Vagina (tissue), 2 donors: ENCODE measurements around the gene SNURF. TPM values are rescaled to one million over a fixed set of nuclear protein-coding genes. Genes with fewer than 3 reads are reported as not detected.

Source experiments
- DNase-seq, 2 donors: peaks; one replicate each; pipeline ENCODE4 v3.0.0-alpha.2; 2017; ENCODE audit errors: extremely low spot score in 2 of 2
- H3K27ac ChIP-seq: fragments of 200-600 bp; sonication (generic); one replicate; pipeline ENCODE4 v1.5.1; 2019
- H3K27me3 ChIP-seq: fragments of 200-600 bp; sonication (generic); one replicate; pipeline ENCODE4 v1.5.1; 2019
- H3K36me3 ChIP-seq, 2 donors: fragments of 200-600 bp; sonication (generic); one replicate each; pipeline ENCODE4 v1.5.1; 2017 to 2019
- H3K4me1 ChIP-seq: fragments of 200-600 bp; sonication (generic); one replicate; pipeline ENCODE4 v1.5.1; 2019
- H3K4me3 ChIP-seq, 2 donors: fragments of 200-600 bp; sonication (generic); 1 replicate in 1 of 2; 2 replicates in 1 of 2; pipeline ENCODE4 v1.5.1; 2016 to 2019
- H3K9me3 ChIP-seq: fragments of 200-600 bp; sonication (generic); one replicate; pipeline ENCODE4 v1.5.1; 2019
- CTCF ChIP-seq, 3 experiments: fragments of 450-650 bp in 2 of 3; fragments of 200-600 bp in 1 of 3; sonication (generic) in 1 of 3; IDR thresholded peaks; one replicate each; pipeline ENCODE4 v1.5.1; 2017 to 2019; ENCODE audit warnings: antibody characterized with exemption in 3 of 3, mild to moderate bottlenecking in 2 of 3, moderate library complexity in 2 of 3
- POLR2A ChIP-seq, 2 donors: fragments of 450-650 bp; IDR thresholded peaks; one replicate each; pipeline ENCODE4 v1.6.1; 2017; ENCODE audit warnings: antibody characterized with exemption in 2 of 2, mild to moderate bottlenecking in 2 of 2, moderate library complexity in 2 of 2
- POLR2AphosphoS5 ChIP-seq, 2 donors: sonication (generic); formaldehyde crosslinking; IDR thresholded peaks; one replicate each; pipeline ENCODE4 v1.9.0; 2017; ENCODE audit warnings: antibody characterized with exemption in 2 of 2, mild to moderate bottlenecking in 2 of 2, low read depth in 1 of 2; ENCODE audit not compliant: insufficient read depth in 1 of 2
- intact Hi-C: fragments of 100-400 bp; cut with DNase I; formaldehyde crosslinking; loops from one replicate; pipeline ENCODE4 v1.15.1; 2023
- total RNA-seq: library from RNA; depleted of rRNA; stranded (reverse); fragments of >200 nt; gene quantifications from one replicate; pipeline ENCODE4 v1.2.3, GENCODE V29; 2016

Gene SNURF
- total RNA-seq, 1 donor from 2014 or later: 10.3 TPM

GRCh38 chr15:24956111-24956838 lies 1.5 kb downstream of the SNURF start:
- peak overlapping the region; percentile 64 to 66 for H3K4me3 ChIP-seq
- H3K27ac ChIP-seq: peak overlapping the region; percentile 79
- no peaks in the 10 kb centered on the region for H3K9me3 ChIP-seq
- no peaks in the 10 kb centered on the region for H3K27me3 ChIP-seq
- TF ChIP-seq POLR2AphosphoS5 (IDR thresholded peaks at IDR 0.05; ENCODE audit: insufficient read depth in 1 of 2, low read depth in 1 of 2) (peak; percentile 51 to 69), CTCF (IDR thresholded peaks at IDR 0.05) (no peak), POLR2A (IDR thresholded peaks at IDR 0.05) (peak in 1 of 2 donors; percentile 17)
- no peaks in the 10 kb centered on the region for H3K36me3 ChIP-seq
- H3K4me1 ChIP-seq: no peaks in the 10 kb centered on the region
- intact Hi-C loops: no loop called here
- DNase-seq: peak in 1 of 2 donors; percentile 83

GRCh38 chr15:24957691-24958090 lies 2.9 kb downstream of the SNURF start:
- intact Hi-C loops: no loop called here
- Histone ChIP-seq H3K27ac (no peak overlapping the region), H3K27me3 (no peaks in the 10 kb centered on the region), H3K9me3 (no peaks in the 10 kb centered on the region), H3K36me3 (no peaks in the 10 kb centered on the region), H3K4me1 (no peaks in the 10 kb centered on the region), H3K4me3 (no peak overlapping the region)
- no peak for TF ChIP-seq POLR2AphosphoS5 (IDR thresholded peaks at IDR 0.05; ENCODE audit: insufficient read depth in 1 of 2, low read depth in 1 of 2)
- no peak for TF ChIP-seq CTCF (IDR thresholded peaks at IDR 0.05)
- no peak for TF ChIP-seq POLR2A (IDR thresholded peaks at IDR 0.05)
- DNase-seq: no peak

GRCh38 chr15:24961967-24962366 lies 7.2 kb downstream of the SNURF start:
- TF ChIP-seq POLR2A (IDR thresholded peaks at IDR 0.05) (no peak), POLR2AphosphoS5 (IDR thresholded peaks at IDR 0.05; ENCODE audit: insufficient read depth in 1 of 2, low read depth in 1 of 2) (no peak), CTCF (IDR thresholded peaks at IDR 0.05) (no peak)
- Histone ChIP-seq H3K27ac (no peak overlapping the region), H3K27me3 (no peaks in the 10 kb centered on the region), H3K4me1 (no peaks in the 10 kb centered on the region), H3K36me3 (peaks cover 0 to 38% of the 10 kb centered on the region in 2 donors), H3K9me3 (no peaks in the 10 kb centered on the region), H3K4me3 (no peak overlapping the region)
- DNase-seq: no peak
- intact Hi-C loops: no loop called here

- no peak for DNase-seq
- Histone ChIP-seq H3K9me3 (no peaks in the 10 kb centered on the region), H3K4me1 (no peaks in the 10 kb centered on the region), H3K27me3 (no peaks in the 10 kb centered on the region), H3K4me3 (no peak overlapping the region), H3K36me3 (peaks cover 0 to 44% of the 10 kb centered on the region in 2 donors), H3K27ac (no peak overlapping the region)
- intact Hi-C loops: no loop called here
- TF ChIP-seq POLR2AphosphoS5 (IDR thresholded peaks at IDR 0.05; ENCODE audit: insufficient read depth in 1 of 2, low read depth in 1 of 2) (no peak), POLR2A (IDR thresholded peaks at IDR 0.05) (no peak), CTCF (IDR thresholded peaks at IDR 0.05) (no peak)
Measured at GRCh38 chr15:24962880-24963279, 8.1 kb downstream of the SNURF start.

GRCh38 chr15:24966364-24967103 lies 11.7 kb downstream of the SNURF start:
- H3K4me1 ChIP-seq: no peaks in the 10 kb centered on the region
- DNase-seq: no peak
- H3K27ac ChIP-seq: no peak overlapping the region
- intact Hi-C loops: no loop called here
- no peak overlapping the region for H3K4me3 ChIP-seq
- H3K27me3 ChIP-seq: no peaks in the 10 kb centered on the region
- peaks cover 0 to 73% of the 10 kb centered on the region in 2 donors for H3K36me3 ChIP-seq
- H3K9me3 ChIP-seq: no peaks in the 10 kb centered on the region
- TF ChIP-seq POLR2AphosphoS5 (IDR thresholded peaks at IDR 0.05; ENCODE audit: insufficient read depth in 1 of 2, low read depth in 1 of 2) (no peak), POLR2A (IDR thresholded peaks at IDR 0.05) (no peak), CTCF (IDR thresholded peaks at IDR 0.05) (no peak)
